Middle frontal gyrus (tissue), 1 donor: Measurements from ENCODE around the gene C10orf88.
"Not testable (repeated sequence)": the region's sequence is repeated elsewhere in the genome, so short reads cannot be mapped to it uniquely, and the experiment has no call there.

ENCODE experiments used
- DNase-seq: peaks from one replicate; pipeline ENCODE4 v3.0.0-alpha.2; 2015; ENCODE audit warnings: low spot score; ENCODE audit errors: extremely low spot score

Gene C10orf88

GRCh38 chr10:122962405-122962804, 8.4 kb upstream of the C10orf88 start:
- no peak for DNase-seq

- no peak for DNase-seq
Measured at GRCh38 chr10:122957474-122957873, 3.4 kb upstream of the C10orf88 start.

- DNase-seq: no peak
Measured at GRCh38 chr10:122955892-122956291, 1.9 kb upstream of the C10orf88 start.

- DNase-seq: no peak
Measured at GRCh38 chr10:122954731-122955050, 664 bp upstream of the C10orf88 start.

GRCh38 chr10:122949296-122949695, 4.7 kb downstream of the C10orf88 start:
- no peak for DNase-seq

- DNase-seq: no peak
Measured at GRCh38 chr10:122939856-122940543, 14.0 kb downstream of the C10orf88 start.

- no peak for DNase-seq
Measured at GRCh38 chr10:122939133-122939855, 14.7 kb downstream of the C10orf88 start.

GRCh38 chr10:122931088-122931906, 22.7 kb downstream of the C10orf88 start:
- no peak for DNase-seq

- DNase-seq: no peak
Measured at GRCh38 chr10:122930140-122930539, 23.9 kb downstream of the C10orf88 start.

GRCh38 chr10:122915700-122916099, 38.3 kb downstream of the C10orf88 start:
- DNase-seq: no peak

- no peak for DNase-seq
Measured at GRCh38 chr10:122911889-122912484, 42.0 kb downstream of the C10orf88 start.

- DNase-seq: no peak
Measured at GRCh38 chr10:122910310-122910709, 43.7 kb downstream of the C10orf88 start, which contains the start of gene FAM24A. Gene FAM24A (plus strand): TSS chr10:122910610. CDS start chr10:122911635, 1,025 bp downstream.

- DNase-seq: not testable (repeated sequence)
Measured at GRCh38 chr10:122903861-122904260, 50.2 kb downstream of the C10orf88 start.

GRCh38 chr10:122894261-122894944, 59.6 kb downstream of the C10orf88 start:
- no peak for DNase-seq

- DNase-seq: no peak
Measured at GRCh38 chr10:122884166-122884565, 69.9 kb downstream of the C10orf88 start.

- DNase-seq: no peak
Measured at GRCh38 chr10:122882766-122883165, 71.3 kb downstream of the C10orf88 start.
